Measurements from ENCODE around the gene VPS9D1.

VPS9D1 gene

DNA sequence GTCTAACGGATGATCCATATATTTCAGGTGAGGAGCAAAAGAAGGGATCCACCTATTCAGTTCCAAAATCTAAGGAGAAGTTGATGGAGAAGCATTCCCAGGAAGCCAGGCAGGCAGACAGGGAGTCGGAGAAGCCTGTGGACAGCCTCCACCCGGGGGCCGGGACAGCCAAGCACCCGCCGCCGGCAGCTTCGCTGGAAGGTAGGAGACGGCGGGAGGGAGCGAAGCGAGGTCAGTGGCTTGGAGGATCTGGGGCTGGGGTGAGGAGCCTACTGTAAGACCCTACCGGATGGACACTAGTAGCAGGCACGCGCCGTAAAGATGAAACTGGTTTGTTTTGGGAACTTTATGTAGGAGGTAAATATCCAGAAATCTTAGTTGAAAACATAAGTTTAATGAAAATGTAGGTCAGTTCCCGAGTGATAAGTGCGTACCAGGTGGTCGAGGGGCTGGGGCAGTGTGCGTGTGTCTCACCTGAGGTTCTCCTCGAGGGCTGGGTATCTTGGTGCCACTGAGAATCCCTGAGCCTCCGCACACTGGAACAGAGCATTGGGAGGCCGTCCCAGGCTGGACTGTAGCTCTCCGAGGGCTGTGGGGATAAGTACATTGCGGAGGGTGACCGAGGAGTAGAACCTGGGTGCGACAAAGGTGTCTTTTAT lies 62.3 kb downstream of the VPS9D1 start:
- DNase-seq, result no peak

DNA sequence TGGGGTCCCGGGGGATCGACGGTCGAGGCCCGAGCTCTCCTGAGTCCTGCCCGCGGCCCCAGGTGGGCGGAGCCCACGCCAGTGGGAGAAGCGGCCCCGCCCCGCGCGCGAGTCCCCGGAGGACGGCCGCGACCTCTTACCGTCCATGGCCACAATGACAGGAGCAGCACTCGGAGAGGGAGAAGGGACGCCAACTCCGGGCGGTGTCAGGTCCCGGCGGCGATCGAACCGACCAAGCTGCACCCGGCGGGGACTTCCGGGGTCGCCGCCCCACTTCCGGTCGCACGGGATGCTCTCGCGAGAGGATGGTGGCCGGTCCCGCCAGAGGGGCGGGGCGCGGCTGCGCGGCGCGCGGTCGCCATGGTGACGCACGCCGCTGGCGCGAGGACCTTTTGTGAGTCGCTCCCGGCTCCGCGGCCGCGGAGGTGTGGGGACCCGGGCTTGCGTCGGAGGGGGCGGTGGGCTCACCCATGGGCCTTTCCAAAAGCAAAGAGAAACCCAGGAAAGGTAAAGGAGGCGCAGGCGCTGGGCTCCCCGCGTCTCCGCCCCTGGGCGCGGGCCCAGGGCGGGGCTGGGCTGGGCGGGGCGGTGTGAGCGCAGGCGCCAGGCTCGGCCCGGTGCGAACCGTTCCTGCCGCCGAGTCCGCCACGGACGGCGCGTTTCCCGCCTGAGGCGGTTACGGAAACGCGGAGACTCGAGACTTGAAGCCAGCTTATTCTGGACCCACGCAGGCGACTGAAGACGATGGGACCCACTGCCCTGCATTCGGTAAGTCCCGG lies 63.1 kb downstream of the VPS9D1 start, which contains the start of the genes CHMP1A and SPATA33:
TSS of gene CHMP1A (minus strand) at position 267 of the 779 bp plus-strand sequence. CDS start at position 147, 120 bp downstream.
TSS of gene SPATA33 (plus strand) at position 395 of the 779 bp plus-strand sequence. CDS start at position 471, 76 bp downstream.
- peak; percentile 88 for DNase-seq
